HG03558 (cell line): ENCODE results near the gene CYTH1.

Source experiments
- ATAC-seq: cut with Tn5 transposase; IDR thresholded peaks from one replicate; pipeline ENCODE4 v1.9.1; 2021; ENCODE audit warnings: moderate number of reproducible peaks; ENCODE audit not compliant: unreplicated experiment; ENCODE audit errors: extremely low read depth

Gene CYTH1

GRCh38 chr17:78781893-78782304 lies at the start of gene CYTH1:
Gene CYTH1, minus strand, starts transcription at chr17:78782273. Its CDS starts 50 bp downstream, at chr17:78782223.
- ATAC-seq = no peak

- no peak for ATAC-seq
Measured at GRCh38 chr17:78829477-78829876, 47.4 kb upstream of the CYTH1 start.

DNA sequence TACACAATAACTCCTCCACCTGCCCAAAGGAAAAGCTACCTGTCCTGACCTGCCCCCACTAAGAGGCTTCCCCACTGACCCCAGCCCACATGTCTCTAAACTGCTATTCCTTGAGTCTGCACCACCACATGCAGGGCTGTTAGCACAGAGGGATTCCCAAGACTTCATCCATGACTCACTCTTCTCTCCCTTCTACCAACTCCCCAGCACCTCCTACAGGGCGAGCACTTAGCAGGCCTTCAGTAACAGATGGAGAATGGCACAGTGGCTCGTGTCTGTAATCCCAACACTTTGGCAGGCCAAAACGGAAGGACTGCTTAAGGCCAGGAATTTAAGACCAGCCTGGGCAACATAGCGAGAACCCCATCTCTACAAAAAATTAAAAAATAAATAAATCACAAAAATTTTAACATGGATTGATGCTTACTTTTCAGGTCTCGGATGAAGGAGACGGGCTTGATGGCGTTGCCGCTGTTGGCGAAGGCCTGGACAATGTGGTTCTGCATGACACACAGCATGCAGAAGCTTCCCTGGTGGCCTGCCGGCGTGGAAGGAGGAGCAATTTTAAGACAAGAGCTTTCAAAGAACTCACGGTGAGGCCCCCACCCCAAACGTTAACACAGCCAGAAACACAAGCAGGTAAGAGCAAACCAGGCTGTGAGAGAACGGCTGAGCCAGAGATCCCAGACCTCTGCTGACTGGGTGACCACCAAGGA lies 46.6 kb upstream of the CYTH1 start:
- ATAC-seq = no peak

GRCh38 chr17:78826836-78827509 lies 44.9 kb upstream of the CYTH1 start:
- ATAC-seq = no peak

GRCh38 chr17:78826421-78826820 lies 44.3 kb upstream of the CYTH1 start:
- ATAC-seq = no peak

DNA sequence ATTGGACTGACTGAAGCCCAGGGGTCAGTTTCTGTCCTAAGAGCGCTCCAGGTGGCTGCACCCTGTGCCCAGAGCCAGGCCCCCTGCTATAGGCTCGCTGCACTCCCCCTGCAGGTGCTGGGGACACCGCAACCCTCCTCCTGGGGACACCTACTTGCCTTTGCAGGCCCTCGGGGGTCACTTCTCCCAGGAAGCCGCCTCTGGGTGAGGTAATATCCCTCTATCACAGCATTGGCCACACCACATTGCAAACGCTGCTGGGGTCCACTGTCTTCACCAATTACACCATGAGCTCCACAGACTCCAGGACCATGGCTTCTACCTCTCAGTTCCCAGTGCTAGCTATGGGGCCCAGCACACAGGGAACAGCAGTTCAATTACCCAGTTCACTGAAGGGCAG lies 43.6 kb upstream of the CYTH1 start:
- no peak for ATAC-seq

DNA sequence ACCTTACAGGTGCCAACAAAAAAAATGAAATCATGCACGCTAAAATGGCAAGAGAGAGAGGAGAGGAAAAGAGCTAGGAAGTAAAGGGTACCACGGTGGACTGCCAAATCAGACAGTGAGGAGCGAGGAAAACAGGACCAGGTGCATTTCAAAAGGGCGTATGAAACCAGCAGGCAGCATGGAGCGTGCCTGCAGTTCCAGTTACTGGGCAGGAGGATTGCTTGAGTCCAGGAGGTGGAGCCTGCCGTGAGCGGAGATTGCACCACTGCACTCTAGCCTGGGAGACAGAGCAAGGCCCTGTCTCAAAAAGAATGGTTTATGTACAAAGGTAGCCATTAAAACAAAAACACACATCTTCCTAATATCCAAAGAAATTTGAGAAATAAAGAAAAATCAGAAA lies 42.2 kb upstream of the CYTH1 start:
- ATAC-seq = no peak

GRCh38 chr17:78823282-78824046 lies 41.4 kb upstream of the CYTH1 start:
- no peak for ATAC-seq

DNA sequence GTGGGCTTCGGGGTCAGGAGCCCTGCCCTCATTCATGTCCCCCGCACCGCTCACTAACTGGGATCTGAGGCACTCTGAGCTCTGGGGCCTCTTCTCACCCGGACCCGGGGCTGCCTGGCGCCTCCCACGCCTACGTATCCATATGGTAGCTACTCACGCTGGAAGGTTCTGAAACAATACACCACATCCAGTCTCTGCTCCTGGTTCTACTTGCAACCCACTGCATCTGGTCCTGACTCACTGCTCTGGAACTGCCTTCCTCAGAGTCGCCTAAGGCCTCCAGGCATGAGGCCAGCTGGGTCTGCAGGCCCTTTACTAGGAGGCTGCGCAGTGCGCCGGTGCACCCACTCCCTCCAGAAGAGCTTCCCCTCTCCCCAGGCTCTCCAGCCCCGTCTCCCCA lies 40.5 kb upstream of the CYTH1 start:
- no peak for ATAC-seq

DNA sequence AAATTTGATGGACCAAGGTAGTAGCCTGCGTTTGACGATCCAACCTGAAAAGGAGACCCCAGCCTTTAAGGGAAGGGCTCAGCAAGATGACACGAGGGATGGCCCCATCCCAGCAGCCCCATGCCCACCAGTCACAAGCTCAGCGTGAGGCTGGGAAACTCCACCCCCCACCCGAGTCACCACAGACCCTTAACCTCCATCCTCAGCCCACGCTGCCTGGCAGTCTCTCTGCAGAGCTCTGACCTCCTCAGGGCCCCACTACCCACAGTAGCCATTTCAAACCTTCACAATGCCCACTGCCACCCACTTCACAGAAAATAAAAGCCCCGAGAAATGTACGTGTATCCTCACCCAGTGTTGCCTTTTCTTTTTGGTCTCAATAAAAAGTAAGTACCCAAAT lies 39.9 kb upstream of the CYTH1 start:
- no peak for ATAC-seq

DNA sequence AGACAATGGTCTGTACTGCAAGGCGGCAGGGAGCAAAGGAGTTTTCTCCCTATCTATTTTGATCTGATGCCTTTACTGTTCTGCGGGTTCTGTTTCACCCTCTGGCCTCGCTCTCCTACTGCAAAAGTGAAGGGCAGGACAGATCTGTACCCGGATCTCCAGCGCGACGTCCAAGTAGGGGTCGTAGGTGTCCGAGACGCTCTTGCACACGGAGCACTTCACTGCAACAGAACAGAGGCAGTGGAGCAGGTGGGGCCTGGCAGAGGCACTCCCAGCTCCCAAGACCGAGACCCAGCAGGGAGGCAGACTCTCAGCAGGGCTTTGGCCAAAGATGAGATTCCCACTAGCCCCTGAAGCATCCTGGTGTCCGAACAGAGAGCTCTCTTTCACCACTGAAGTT lies 38.8 kb upstream of the CYTH1 start:
- ATAC-seq = no peak

DNA sequence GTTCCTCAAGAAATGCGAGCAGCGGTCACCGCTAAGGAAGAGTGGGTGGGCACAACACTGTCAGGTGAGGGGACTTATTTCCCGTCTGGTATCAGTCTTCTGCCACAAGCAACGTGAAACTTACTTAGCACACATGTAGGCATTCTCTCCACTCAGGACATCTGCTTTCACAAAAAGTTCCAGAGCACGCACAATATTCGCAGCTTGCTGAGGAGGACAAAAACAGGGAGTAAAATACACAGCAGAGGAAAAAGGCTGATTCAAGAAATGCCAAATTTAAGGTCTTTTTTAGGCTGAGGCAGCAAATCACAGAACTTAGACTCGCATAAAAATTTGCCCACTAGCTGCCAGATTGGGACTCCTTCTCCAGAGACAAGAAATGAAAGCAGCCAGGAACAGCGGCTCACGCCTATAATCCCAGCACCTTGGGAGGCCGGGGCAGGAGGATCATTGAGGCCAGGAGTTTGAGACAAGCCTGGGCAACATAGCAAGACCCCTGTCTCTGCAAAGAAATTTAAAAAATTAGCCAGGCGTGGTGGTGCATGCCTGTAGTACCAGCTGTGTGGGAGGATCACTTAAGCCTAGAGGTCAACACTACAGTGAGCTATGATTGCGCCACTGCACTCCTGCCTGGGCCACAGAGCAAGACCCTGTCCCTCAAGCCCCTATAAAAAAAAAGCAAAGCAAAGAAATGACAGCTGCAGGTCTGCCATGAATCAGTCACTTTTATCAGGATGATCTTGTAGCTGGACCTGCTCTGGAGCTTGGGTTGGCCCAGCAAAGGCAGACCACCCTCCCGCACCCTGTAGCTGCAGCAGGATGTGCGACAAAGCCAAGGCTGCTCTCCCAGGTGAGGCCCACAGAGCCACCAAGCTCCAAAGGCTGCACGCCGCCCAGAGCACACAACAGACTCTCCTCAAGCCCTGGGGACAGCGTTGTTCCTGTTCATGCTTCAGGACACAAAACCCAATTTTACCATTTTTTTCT lies 38.0 kb upstream of the CYTH1 start:
- no peak for ATAC-seq

DNA sequence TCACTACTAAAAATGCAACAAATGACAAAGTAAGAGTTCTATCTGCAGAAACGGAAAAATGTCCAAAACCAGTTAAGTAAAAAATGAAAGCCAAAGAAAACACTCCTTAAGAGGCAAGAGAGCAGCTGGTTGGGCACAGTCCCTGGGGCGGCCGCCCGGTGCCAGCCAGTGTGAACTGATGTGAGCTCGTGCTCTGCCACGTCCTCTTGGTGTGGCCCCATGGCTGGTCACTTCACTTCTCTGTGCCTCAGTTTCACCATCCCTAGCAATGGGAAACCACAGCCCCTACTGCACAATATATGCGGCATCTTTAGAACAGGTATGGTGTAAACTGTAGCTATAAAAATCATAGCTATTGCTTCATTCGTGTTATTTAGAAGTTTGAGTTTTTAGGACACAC lies 37.3 kb upstream of the CYTH1 start:
- no peak for ATAC-seq

DNA sequence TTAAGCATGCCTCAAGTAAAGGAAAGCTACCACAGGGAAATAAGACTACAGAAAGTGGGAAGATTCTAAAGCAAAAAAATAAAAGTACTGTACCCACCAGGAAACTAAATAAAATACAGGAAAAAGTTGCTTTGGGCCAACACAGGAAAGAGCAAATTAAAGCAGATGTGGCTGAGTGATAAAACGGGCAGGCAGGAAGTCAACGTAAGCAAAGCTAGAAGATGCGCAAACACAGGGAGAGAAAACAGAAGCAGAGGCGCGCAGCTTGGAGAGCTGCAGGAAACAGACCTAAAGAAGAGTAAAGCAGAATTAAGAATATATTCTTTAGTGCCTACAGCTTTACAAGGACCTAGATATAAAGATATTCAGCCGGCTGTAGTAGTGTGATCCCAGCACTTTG lies 36.9 kb upstream of the CYTH1 start:
- no peak for ATAC-seq

DNA sequence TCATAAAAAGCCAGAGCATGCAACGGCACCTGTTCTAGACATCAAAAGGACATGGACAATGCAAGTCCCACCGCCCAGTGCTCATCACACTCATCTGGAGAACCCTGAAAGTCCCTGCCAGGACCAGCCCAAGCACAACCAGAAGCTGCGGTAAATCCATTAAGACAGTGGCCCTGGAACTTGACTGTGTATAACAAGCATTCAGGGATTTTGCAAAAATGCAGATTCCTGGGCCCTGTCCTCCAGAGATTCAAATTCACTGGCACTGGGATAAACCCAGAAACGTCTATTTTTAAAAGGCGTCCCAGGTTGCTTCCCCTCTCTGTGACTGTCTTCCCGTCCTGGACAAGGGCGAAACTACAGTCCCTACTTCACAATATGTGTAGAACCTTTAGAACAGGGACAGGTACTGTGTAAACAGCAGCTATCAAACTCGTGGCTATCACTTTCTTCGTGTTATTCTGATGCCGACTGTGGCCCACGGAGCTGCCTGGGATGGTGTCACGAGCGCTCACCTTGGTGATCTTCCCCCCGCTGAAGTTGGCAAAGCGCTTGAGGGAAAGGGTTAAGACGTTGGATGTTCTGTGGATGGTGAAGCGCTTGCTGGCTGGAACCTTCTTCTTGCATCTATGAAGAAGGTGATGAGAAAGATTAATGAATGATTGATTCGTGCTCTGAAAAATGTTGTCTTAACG lies 36.2 kb upstream of the CYTH1 start:
- ATAC-seq = no peak

DNA sequence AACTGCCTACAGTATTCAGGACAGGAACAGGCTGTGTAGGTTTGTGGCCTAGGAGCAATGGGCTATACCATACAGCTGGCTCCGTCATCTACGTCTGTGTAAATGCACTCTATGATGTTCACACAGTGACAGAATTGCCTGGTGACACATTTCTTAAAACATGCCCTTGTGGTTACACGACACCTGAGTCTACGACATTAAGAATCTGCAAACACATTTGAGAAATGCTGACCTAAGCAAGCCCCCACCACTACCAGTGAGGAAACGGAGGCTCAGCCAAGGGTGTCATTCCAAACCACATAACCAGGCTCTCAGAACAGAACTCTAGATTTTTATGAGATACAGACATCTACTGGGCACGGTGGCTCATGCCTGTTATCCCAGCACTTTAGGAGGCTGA lies 35.0 kb upstream of the CYTH1 start:
- no peak for ATAC-seq

DNA sequence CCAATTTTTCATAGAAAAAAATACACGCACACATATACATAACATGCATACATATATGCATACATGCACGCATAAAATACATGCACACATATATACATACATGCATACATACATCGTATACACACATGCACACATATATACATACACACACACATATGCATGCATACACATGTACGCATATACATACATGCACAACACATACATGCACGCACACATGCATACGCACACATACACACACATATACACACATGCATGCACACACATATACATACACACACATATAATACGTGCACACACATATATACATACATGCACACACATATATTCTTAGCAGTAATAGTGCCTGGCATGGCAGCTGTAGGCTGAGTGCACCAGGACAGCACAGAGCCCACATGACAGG lies 33.6 kb upstream of the CYTH1 start:
- no peak for ATAC-seq

GRCh38 chr17:78812855-78813254 lies 30.8 kb upstream of the CYTH1 start:
- no peak for ATAC-seq

GRCh38 chr17:78808163-78808562 lies 26.1 kb upstream of the CYTH1 start:
- ATAC-seq = no peak

GRCh38 chr17:78806451-78806850 lies 24.4 kb upstream of the CYTH1 start:
- no peak for ATAC-seq
